Osteoblast (primary cell): ENCODE data around the gene PLXNA4. TPM values are rescaled to one million over a fixed set of nuclear protein-coding genes. Genes with fewer than 3 reads are reported as not detected.

ENCODE experiments used
- DNase-seq: peaks from one replicate; pipeline ENCODE4 v3.0.0; 2011; ENCODE audit warnings: low spot score, mixed read lengths; ENCODE audit not compliant: insufficient read length; ENCODE audit errors: missing footprints
- H2AFZ ChIP-seq: 2 replicates; pipeline ENCODE4 v1.6.0; 2011; ENCODE audit warnings: mild to moderate bottlenecking, low read length
- H3K27ac ChIP-seq: 2 replicates; pipeline ENCODE4 v1.5.1; 2011; ENCODE audit warnings: mild to moderate bottlenecking, low read depth, low read length, moderate library complexity
- H3K27me3 ChIP-seq: 2 replicates; pipeline ENCODE4 v1.6.0; 2012; ENCODE audit warnings: mild to moderate bottlenecking, control low read depth, inconsistent platforms, low read length, moderate library complexity; ENCODE audit not compliant: insufficient read depth
- H3K36me3 ChIP-seq: 2 replicates; pipeline ENCODE4 v1.5.1; 2011; ENCODE audit warnings: mild to moderate bottlenecking, low read length, control low read depth, moderate library complexity; ENCODE audit not compliant: insufficient read depth
- H3K4me1 ChIP-seq: 2 replicates; pipeline ENCODE4 v1.5.1; 2011; ENCODE audit warnings: mild to moderate bottlenecking, low read length, control low read depth, moderate library complexity; ENCODE audit not compliant: insufficient read depth
- H3K4me2 ChIP-seq: 2 replicates; pipeline ENCODE4 v1.6.0; 2011; ENCODE audit warnings: mild to moderate bottlenecking, low read length; ENCODE audit not compliant: insufficient read depth
- H3K4me3 ChIP-seq: fragments of 200-600 bp; sonication (generic); 3 replicates; pipeline ENCODE4 v1.5.1; 2012; ENCODE audit warnings: mild to moderate bottlenecking, low read length, inconsistent platforms; ENCODE audit not compliant: insufficient read depth
- H3K79me2 ChIP-seq: 2 replicates; pipeline ENCODE4 v1.6.0; 2012; ENCODE audit warnings: mild to moderate bottlenecking, low read length, control low read depth, inconsistent platforms; ENCODE audit not compliant: insufficient read depth
- H3K9me3 ChIP-seq: 2 replicates; pipeline ENCODE4 v1.5.1; 2011; ENCODE audit warnings: low read depth, low read length, control low read depth
- H4K20me1 ChIP-seq: 2 replicates; pipeline ENCODE4 v1.6.0; 2012; ENCODE audit warnings: mild to moderate bottlenecking, low read length, control low read depth; ENCODE audit not compliant: insufficient read depth
- CTCF ChIP-seq: IDR thresholded peaks from 2 replicates; pipeline ENCODE4 v1.5.1; 2011; ENCODE audit warnings: mild to moderate bottlenecking, low read depth, low read length, moderate library complexity; ENCODE audit errors: extremely low read depth
- total RNA-seq: library from RNA; depleted of rRNA; stranded (reverse); fragments of >200 nt; gene quantifications from 2 replicates; pipeline ENCODE4 v1.2.3, GENCODE V29; 2012

The PLXNA4 gene
- total RNA-seq, 1 donor, result 4.3 TPM

GRCh38 chr7:132100981-132101380 lies 475.3 kb downstream of the PLXNA4 start:
- no peak overlapping the region for H3K27ac ChIP-seq
- DNase-seq, result no peak
- H3K27me3 ChIP-seq, result peaks cover 16% of the 10 kb centered on the region
- no peaks in the 10 kb centered on the region for H4K20me1 ChIP-seq
- no peaks in the 10 kb centered on the region for H3K36me3 ChIP-seq
- H3K4me2 ChIP-seq, result no peak overlapping the region
- H3K4me3 ChIP-seq, result no peak overlapping the region
- no peak overlapping the region for H2AFZ ChIP-seq
- no peaks in the 10 kb centered on the region for H3K79me2 ChIP-seq
- TF ChIP-seq CTCF, result no peak
- H3K4me1 ChIP-seq, result no peaks in the 10 kb centered on the region
- H3K9me3 ChIP-seq, result no peaks in the 10 kb centered on the region

- no peak overlapping the region for H3K4me2 ChIP-seq
- H3K9me3 ChIP-seq, result no peaks in the 10 kb centered on the region
- peaks cover 16% of the 10 kb centered on the region for H3K27me3 ChIP-seq
- no peak overlapping the region for H3K27ac ChIP-seq
- no peak overlapping the region for H2AFZ ChIP-seq
- no peak for TF ChIP-seq CTCF
- H3K4me3 ChIP-seq, result no peak overlapping the region
- no peaks in the 10 kb centered on the region for H3K79me2 ChIP-seq
- no peaks in the 10 kb centered on the region for H3K36me3 ChIP-seq
- H3K4me1 ChIP-seq, result no peaks in the 10 kb centered on the region
- DNase-seq, result no peak
- H4K20me1 ChIP-seq, result no peaks in the 10 kb centered on the region
Observed at GRCh38 chr7:132100483-132100882, 475.8 kb downstream of the PLXNA4 start.

- Histone ChIP-seq H3K27ac (no peak overlapping the region), H3K27me3 (peaks cover 22% of the 10 kb centered on the region), H3K4me3 (no peak overlapping the region), H4K20me1 (no peaks in the 10 kb centered on the region), H3K9me3 (no peaks in the 10 kb centered on the region), H3K4me1 (no peaks in the 10 kb centered on the region), H3K4me2 (no peak overlapping the region), H3K36me3 (no peaks in the 10 kb centered on the region), H2AFZ (no peak overlapping the region), H3K79me2 (no peaks in the 10 kb centered on the region)
- no peak for TF ChIP-seq CTCF
- no peak for DNase-seq
Observed at GRCh38 chr7:132099163-132099562, 477.1 kb downstream of the PLXNA4 start.

- Histone ChIP-seq H3K27me3 (peaks cover 24% of the 10 kb centered on the region), H3K4me1 (no peaks in the 10 kb centered on the region), H3K4me3 (no peak overlapping the region), H3K9me3 (no peaks in the 10 kb centered on the region), H3K36me3 (no peaks in the 10 kb centered on the region), H3K79me2 (no peaks in the 10 kb centered on the region), H2AFZ (no peak overlapping the region), H3K4me2 (no peak overlapping the region), H4K20me1 (no peaks in the 10 kb centered on the region), H3K27ac (no peak overlapping the region)
- no peak for DNase-seq
- TF ChIP-seq CTCF, result no peak
Observed at GRCh38 chr7:132098327-132098726, 477.9 kb downstream of the PLXNA4 start.
